Coronary artery (tissue), 2 donors: ENCODE measurements around the gene LRRN4.

Experiments used
- DNase-seq: peaks from one replicate; pipeline ENCODE4 v3.0.0-alpha.2; 2017; ENCODE audit warnings: low spot score
- H3K27ac ChIP-seq, 2 donors: fragments of 200-600 bp; sonication (generic); one replicate each; pipeline ENCODE4 v1.5.1; 2016 to 2019
- H3K4me3 ChIP-seq: fragments of 200-600 bp; sonication (generic); 2 replicates; pipeline ENCODE4 v1.5.1; 2016; ENCODE audit warnings: mild to moderate bottlenecking, moderate library complexity
- TF ChIP-seq, protein P1 (sequence below): fragments of 200-600 bp; sonication (generic); IDR thresholded peaks from one replicate; pipeline ENCODE4 v1.5.1; 2019; ENCODE audit warnings: antibody characterized with exemption

LRRN4 gene

DNA sequence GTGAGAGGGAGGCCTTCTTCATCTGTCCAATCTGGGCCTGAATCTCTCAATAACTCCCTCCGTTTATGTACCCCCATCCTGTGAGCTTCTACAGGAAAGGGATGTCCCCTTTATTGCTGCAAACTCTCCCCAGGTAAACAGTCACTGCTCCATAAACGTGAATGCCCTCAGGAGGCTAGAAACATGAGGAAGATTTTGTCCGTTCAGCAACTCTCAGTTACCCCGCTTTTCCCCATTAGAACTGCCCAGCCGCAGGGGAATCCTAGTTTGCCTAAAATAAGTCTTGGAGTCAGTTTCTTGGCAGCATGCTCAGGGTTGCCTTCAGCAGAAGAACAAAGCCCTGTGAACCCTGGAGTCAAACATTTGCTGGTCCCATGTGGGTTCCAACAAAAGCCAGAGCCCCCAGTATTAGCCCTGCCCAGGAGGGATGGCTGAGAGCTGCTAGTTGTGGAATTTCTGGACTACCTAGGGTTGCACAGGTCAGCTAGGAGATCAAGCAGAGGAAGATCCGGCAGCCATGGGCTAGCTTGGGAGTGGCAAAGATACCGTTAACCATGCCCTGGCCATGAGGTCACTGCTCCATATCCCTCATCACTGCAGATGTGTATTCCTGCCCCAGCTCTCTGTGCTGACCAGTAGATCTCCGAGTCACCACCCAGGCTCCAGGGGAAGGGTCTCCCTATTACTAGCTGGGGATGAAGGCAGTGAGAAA lies 640 bp downstream of the LRRN4 start:
- Histone ChIP-seq H3K4me3 (no peak overlapping the region), H3K27ac (no peak overlapping the region)
- TF ChIP-seq, protein P1, sequence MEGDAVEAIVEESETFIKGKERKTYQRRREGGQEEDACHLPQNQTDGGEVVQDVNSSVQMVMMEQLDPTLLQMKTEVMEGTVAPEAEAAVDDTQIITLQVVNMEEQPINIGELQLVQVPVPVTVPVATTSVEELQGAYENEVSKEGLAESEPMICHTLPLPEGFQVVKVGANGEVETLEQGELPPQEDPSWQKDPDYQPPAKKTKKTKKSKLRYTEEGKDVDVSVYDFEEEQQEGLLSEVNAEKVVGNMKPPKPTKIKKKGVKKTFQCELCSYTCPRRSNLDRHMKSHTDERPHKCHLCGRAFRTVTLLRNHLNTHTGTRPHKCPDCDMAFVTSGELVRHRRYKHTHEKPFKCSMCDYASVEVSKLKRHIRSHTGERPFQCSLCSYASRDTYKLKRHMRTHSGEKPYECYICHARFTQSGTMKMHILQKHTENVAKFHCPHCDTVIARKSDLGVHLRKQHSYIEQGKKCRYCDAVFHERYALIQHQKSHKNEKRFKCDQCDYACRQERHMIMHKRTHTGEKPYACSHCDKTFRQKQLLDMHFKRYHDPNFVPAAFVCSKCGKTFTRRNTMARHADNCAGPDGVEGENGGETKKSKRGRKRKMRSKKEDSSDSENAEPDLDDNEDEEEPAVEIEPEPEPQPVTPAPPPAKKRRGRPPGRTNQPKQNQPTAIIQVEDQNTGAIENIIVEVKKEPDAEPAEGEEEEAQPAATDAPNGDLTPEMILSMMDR: no peak
- no peak for DNase-seq

DNA sequence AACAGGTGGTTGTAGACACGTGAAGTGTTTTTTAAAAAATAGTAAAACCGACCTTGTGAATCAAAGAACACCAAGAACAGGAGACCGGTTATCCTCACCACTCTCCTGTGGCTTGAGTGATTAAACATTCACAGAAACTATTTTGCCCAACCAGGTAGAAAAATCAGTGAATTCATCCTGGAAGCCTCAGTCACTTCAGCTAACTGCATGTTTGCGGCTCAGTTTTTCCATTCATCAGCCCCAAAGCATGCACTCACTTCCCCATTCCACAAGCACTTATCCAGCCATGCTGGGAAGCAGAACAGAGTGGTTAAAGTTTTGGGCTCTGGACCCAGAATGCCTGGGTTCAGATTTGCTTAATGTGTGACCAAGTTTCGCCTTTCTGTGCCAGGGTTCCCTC lies 2.4 kb downstream of the LRRN4 start:
- no peak for DNase-seq
- no peak overlapping the region for H3K27ac ChIP-seq
- H3K4me3 ChIP-seq: peak overlapping the region; percentile 63
- TF ChIP-seq, protein P1: no peak

DNA sequence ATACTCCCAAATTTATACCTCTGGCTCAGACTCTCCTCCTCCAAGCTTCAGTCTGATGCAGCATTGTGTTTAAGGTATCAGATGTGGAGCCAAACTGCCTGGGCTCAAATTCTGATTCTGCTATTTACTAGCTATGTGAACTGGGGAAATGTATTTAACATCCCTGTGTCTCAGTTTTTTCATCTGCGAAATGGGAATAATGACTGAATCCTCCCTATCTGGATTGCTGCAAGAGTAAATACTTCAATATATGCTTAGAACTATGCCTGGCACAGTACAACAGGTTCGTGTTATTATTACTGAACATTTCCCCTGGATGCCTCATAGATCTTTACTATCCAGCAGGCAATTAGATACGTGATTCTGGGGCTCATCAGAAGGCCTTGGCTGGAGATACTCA lies 5.5 kb downstream of the LRRN4 start:
- TF ChIP-seq, protein P1: no peak
- no peak overlapping the region for H3K27ac ChIP-seq
- no peak for DNase-seq

DNA sequence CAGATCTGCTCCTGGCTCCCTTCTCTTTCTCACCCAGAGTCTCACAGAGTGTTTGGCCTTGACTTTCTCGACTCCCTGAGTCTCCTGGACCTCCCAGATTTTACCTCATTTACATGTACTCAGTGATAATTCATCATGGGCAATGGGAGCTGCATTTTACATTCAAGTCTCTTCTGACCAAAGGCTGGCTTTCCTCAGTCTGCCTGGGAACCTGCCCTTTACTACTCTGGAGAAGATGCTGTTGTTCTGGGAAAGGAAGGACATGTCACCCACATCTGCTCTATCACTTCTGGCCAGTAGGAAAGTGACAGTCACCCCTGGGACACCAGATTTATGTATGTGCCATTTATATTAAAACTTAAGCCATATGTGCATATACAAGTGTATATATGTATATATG lies 7.4 kb downstream of the LRRN4 start:
- Histone ChIP-seq H3K4me3 (no peak overlapping the region), H3K27ac (no peak overlapping the region)
- TF ChIP-seq, protein P1: no peak
- no peak for DNase-seq

More for the DNA sequence above, 5.5 kb downstream of the LRRN4 start:
- H3K4me3 ChIP-seq: no peak overlapping the region

DNA sequence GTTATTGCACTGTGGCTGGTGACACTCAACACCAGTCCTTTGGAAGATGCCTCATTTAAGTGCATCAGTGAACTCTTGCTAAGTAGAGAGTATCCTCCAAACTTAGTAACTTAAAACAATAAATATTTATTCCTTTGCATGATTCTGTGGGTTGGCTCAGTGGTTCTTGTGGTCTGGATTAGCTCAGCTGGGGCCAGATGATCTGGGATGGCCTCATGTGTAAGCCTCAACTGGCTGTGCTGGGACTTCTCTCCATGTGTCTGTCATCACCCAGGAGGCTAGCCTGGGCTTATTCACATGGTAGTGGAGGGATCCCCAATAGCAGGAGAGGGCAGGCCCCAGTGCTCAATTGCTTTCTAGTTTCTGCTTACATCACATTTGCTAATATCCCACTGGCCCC lies 8.3 kb downstream of the LRRN4 start:
- Histone ChIP-seq H3K27ac (no peak overlapping the region), H3K4me3 (no peak overlapping the region)
- DNase-seq: no peak
- TF ChIP-seq, protein P1: no peak

DNA sequence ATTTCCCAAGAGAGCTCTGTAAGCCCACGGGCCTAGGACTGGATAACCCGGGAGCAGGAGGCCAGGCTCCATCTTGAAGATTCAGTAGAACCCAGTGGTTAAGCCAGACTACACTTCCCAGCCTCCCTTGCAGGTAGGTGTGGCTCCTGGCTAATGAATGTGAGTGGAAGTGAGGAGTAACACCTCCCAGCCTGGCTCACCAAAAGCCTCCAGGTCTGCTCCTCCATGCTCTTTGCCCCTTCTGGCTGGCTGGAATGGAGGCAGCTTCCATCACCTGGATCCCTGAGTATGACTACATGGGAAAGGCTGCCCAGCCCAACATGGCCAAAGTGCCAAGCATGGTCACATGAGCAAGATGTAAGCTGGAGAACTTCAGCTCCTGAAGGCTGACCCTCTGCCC lies 9.7 kb downstream of the LRRN4 start:
- TF ChIP-seq, protein P1: no peak
- DNase-seq: no peak
- H3K4me3 ChIP-seq: no peak overlapping the region
- no peak overlapping the region for H3K27ac ChIP-seq

DNA sequence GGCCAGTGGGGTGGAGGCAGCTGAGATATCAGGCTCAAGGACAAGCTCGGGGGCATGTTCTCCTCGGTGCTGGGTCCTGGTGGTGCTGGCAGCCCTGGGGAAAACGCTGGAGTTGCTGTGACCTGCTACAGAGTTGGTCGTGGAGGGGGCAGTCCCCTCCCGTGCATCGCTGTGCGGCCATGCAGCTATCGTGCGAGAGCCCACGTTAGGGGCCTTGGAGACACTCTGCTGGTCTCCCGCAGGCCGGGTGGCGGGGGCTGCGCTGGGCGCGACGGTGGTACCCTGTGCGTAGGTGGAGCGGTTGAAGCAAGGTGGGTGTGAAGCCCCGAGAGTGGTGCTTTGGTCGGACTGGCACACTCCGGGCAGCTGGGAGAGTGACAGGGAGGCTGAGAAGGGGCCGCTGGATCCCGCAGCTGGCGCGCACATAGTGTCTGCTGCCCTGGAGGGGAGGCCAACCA lies 12.0 kb downstream of the LRRN4 start:
- TF ChIP-seq, protein P1: no peak
- no peak overlapping the region for H3K4me3 ChIP-seq
- DNase-seq: no peak
- H3K27ac ChIP-seq: no peak overlapping the region
